Activated T-cell treated with anti-CD3 and anti-CD28 coated beads, Interleukin-2, amount 50 U/mL, for 24 hours (primary cell): ENCODE data around the gene SNCB.

Source experiments
- DNase-seq: peaks from one replicate; pipeline ENCODE4 v3.0.0-alpha.2; 2020
- H3K27ac Mint-ChIP-seq: 2 replicates; pipeline ENCODE4 v1.8.0; 2020; ENCODE audit warnings: mild to moderate bottlenecking, mixed read lengths
- H3K27me3 Mint-ChIP-seq: 2 replicates; pipeline ENCODE4 v1.8.0; 2020; ENCODE audit warnings: mixed read lengths
- H3K36me3 Mint-ChIP-seq: 2 replicates; pipeline ENCODE4 v1.8.0; 2020; ENCODE audit warnings: low read depth, mixed read lengths
- H3K4me1 Mint-ChIP-seq: 2 replicates; pipeline ENCODE4 v1.8.0; 2020; ENCODE audit warnings: low read depth, mixed read lengths
- H3K4me3 Mint-ChIP-seq: 2 replicates; pipeline ENCODE4 v1.8.0; 2020; ENCODE audit warnings: mild to moderate bottlenecking, moderate library complexity, mixed read lengths
- H3K9me3 Mint-ChIP-seq: 2 replicates; pipeline ENCODE4 v1.8.0; 2020; ENCODE audit warnings: mixed read lengths

The SNCB gene

GRCh38 chr5:176626876-176627236, 3.5 kb downstream of the SNCB start:
- Mint-ChIP-seq H3K9me3 (no peaks in the 10 kb centered on the region), H3K27ac (no peak overlapping the region), H3K36me3 (no peaks in the 10 kb centered on the region), H3K27me3 (peaks cover 76% of the 10 kb centered on the region), H3K4me3 (no peak overlapping the region), H3K4me1 (peaks cover 14% of the 10 kb centered on the region)
- no peak for DNase-seq

GRCh38 chr5:176625966-176626875, 4.1 kb downstream of the SNCB start:
- Mint-ChIP-seq H3K36me3 (no peaks in the 10 kb centered on the region), H3K9me3 (no peaks in the 10 kb centered on the region), H3K27ac (no peak overlapping the region), H3K27me3 (peaks cover 76% of the 10 kb centered on the region), H3K4me3 (no peak overlapping the region), H3K4me1 (peaks cover 14% of the 10 kb centered on the region)
- no peak for DNase-seq

- Mint-ChIP-seq H3K4me1 (peaks cover 11% of the 10 kb centered on the region), H3K27ac (no peak overlapping the region), H3K4me3 (no peak overlapping the region), H3K36me3 (no peaks in the 10 kb centered on the region), H3K9me3 (no peaks in the 10 kb centered on the region), H3K27me3 (peaks cover 75% of the 10 kb centered on the region)
- DNase-seq = no peak
These were observed 4.8 kb downstream of the SNCB start for GRCh38 chr5:176625512-176625911.

- Mint-ChIP-seq H3K4me1 (peaks cover 14% of the 10 kb centered on the region), H3K27ac (no peak overlapping the region), H3K4me3 (no peak overlapping the region), H3K27me3 (peaks cover 78% of the 10 kb centered on the region), H3K36me3 (no peaks in the 10 kb centered on the region), H3K9me3 (no peaks in the 10 kb centered on the region)
- no peak for DNase-seq
These were observed 5.4 kb downstream of the SNCB start for GRCh38 chr5:176624938-176625337.

GRCh38 chr5:176624142-176624541, 6.2 kb downstream of the SNCB start:
- no peaks in the 10 kb centered on the region for H3K36me3 Mint-ChIP-seq
- H3K4me1 Mint-ChIP-seq = peaks cover 14% of the 10 kb centered on the region
- H3K27me3 Mint-ChIP-seq = peaks cover 78% of the 10 kb centered on the region
- no peak overlapping the region for H3K4me3 Mint-ChIP-seq
- no peak for DNase-seq
- no peak overlapping the region for H3K27ac Mint-ChIP-seq
- H3K9me3 Mint-ChIP-seq = no peaks in the 10 kb centered on the region

- DNase-seq = no peak
- no peaks in the 10 kb centered on the region for H3K36me3 Mint-ChIP-seq
- no peaks in the 10 kb centered on the region for H3K9me3 Mint-ChIP-seq
- H3K27me3 Mint-ChIP-seq = peaks cover 77% of the 10 kb centered on the region
- no peak overlapping the region for H3K4me3 Mint-ChIP-seq
- H3K27ac Mint-ChIP-seq = no peak overlapping the region
- H3K4me1 Mint-ChIP-seq = peaks cover 18% of the 10 kb centered on the region
These were observed 8.7 kb downstream of the SNCB start for GRCh38 chr5:176621661-176622079.

GRCh38 chr5:176620333-176620981, 9.9 kb downstream of the SNCB start:
- Mint-ChIP-seq H3K27ac (no peak overlapping the region), H3K4me3 (peak overlapping the region; percentile 42), H3K27me3 (peaks cover 81% of the 10 kb centered on the region), H3K4me1 (peaks cover 18% of the 10 kb centered on the region), H3K36me3 (no peaks in the 10 kb centered on the region), H3K9me3 (no peaks in the 10 kb centered on the region)
- peak; percentile 45 for DNase-seq

- Mint-ChIP-seq H3K36me3 (no peaks in the 10 kb centered on the region), H3K27me3 (peaks cover 78% of the 10 kb centered on the region), H3K4me3 (peak overlapping the region; percentile 42), H3K4me1 (peaks cover 18% of the 10 kb centered on the region), H3K9me3 (no peaks in the 10 kb centered on the region), H3K27ac (no peak overlapping the region)
- no peak for DNase-seq
These were observed 10.6 kb downstream of the SNCB start for GRCh38 chr5:176619569-176620332.

GRCh38 chr5:176619203-176619568, 11.1 kb downstream of the SNCB start:
- no peak overlapping the region for H3K27ac Mint-ChIP-seq
- no peak overlapping the region for H3K4me3 Mint-ChIP-seq
- H3K27me3 Mint-ChIP-seq = peaks cover 77% of the 10 kb centered on the region
- peaks cover 18% of the 10 kb centered on the region for H3K4me1 Mint-ChIP-seq
- H3K9me3 Mint-ChIP-seq = no peaks in the 10 kb centered on the region
- no peaks in the 10 kb centered on the region for H3K36me3 Mint-ChIP-seq
- DNase-seq = peak; percentile 85

GRCh38 chr5:176618783-176619182, 11.6 kb downstream of the SNCB start:
- Mint-ChIP-seq H3K4me3 (no peak overlapping the region), H3K4me1 (peaks cover 18% of the 10 kb centered on the region), H3K36me3 (no peaks in the 10 kb centered on the region), H3K9me3 (no peaks in the 10 kb centered on the region), H3K27me3 (peaks cover 73% of the 10 kb centered on the region), H3K27ac (no peak overlapping the region)
- DNase-seq = no peak

- H3K4me1 Mint-ChIP-seq = peaks cover 19% of the 10 kb centered on the region
- no peak for DNase-seq
- peaks cover 79% of the 10 kb centered on the region for H3K27me3 Mint-ChIP-seq
- no peaks in the 10 kb centered on the region for H3K9me3 Mint-ChIP-seq
- no peaks in the 10 kb centered on the region for H3K36me3 Mint-ChIP-seq
- H3K27ac Mint-ChIP-seq = no peak overlapping the region
- H3K4me3 Mint-ChIP-seq = no peak overlapping the region
These were observed 13.8 kb downstream of the SNCB start for GRCh38 chr5:176616511-176616910.

- Mint-ChIP-seq H3K9me3 (no peaks in the 10 kb centered on the region), H3K27me3 (peaks cover 70% of the 10 kb centered on the region), H3K4me3 (no peak overlapping the region)
These were observed 15.4 kb downstream of the SNCB start for GRCh38 chr5:176614805-176615478.

GRCh38 chr5:176612855-176613254, 17.5 kb downstream of the SNCB start:
- Mint-ChIP-seq H3K27me3 (peaks cover 61% of the 10 kb centered on the region), H3K4me3 (no peak overlapping the region), H3K9me3 (no peaks in the 10 kb centered on the region), H3K27ac (no peak overlapping the region), H3K36me3 (no peaks in the 10 kb centered on the region), H3K4me1 (peaks cover 14% of the 10 kb centered on the region)
- DNase-seq = no peak

More at GRCh38 chr5:176614805-176615478, 15.4 kb downstream of the SNCB start:
- no peaks in the 10 kb centered on the region for H3K36me3 Mint-ChIP-seq
- no peak overlapping the region for H3K27ac Mint-ChIP-seq
- peaks cover 17% of the 10 kb centered on the region for H3K4me1 Mint-ChIP-seq
- no peak for DNase-seq

GRCh38 chr5:176612008-176612407, 18.3 kb downstream of the SNCB start:
- Mint-ChIP-seq H3K4me3 (no peak overlapping the region), H3K27me3 (peaks cover 52% of the 10 kb centered on the region), H3K27ac (no peak overlapping the region)

More at GRCh38 chr5:176612008-176612407, 18.3 kb downstream of the SNCB start:
- Mint-ChIP-seq H3K4me1 (peaks cover 14% of the 10 kb centered on the region), H3K9me3 (no peaks in the 10 kb centered on the region), H3K36me3 (no peaks in the 10 kb centered on the region)
- DNase-seq = no peak
